Liver (tissue), 3 donors: Measurements from ENCODE around the gene ALG5.

Source experiments
- EGR1 ChIP-seq, 2 donors: IDR thresholded peaks; 2 replicates each; pipeline ENCODE4 v1.6.1; 2016 to 2018; ENCODE audit warnings: antibody characterized with exemption in 2 of 2, low read depth in 2 of 2
- GABPA ChIP-seq, 2 donors: IDR thresholded peaks in 1 of 2; conservative IDR thresholded peaks in 1 of 2; 2 replicates each; pipeline ENCODE4 v1.6.1; 2016; ENCODE audit warnings: antibody characterized with exemption in 2 of 2, mild to moderate bottlenecking in 1 of 2, moderate library complexity in 1 of 2
- NR2F2 ChIP-seq: IDR thresholded peaks from 2 replicates; pipeline ENCODE4 v1.6.1; 2016; ENCODE audit warnings: antibody characterized with exemption
- SP1 ChIP-seq: IDR thresholded peaks from 2 replicates; pipeline ENCODE4 v1.6.1; 2018; ENCODE audit warnings: antibody characterized with exemption, mild to moderate bottlenecking
- TAF1 ChIP-seq: conservative IDR thresholded peaks from 2 replicates; pipeline ENCODE4 v1.6.1; 2016; ENCODE audit warnings: antibody characterized with exemption, mild to moderate bottlenecking
- YY1 ChIP-seq: IDR thresholded peaks from 2 replicates; pipeline ENCODE4 v1.6.1; 2016; ENCODE audit warnings: antibody characterized with exemption, mild to moderate bottlenecking
- TF ChIP-seq, protein P1 (sequence below): fragments of 150-350 bp; IDR thresholded peaks from 2 replicates; pipeline ENCODE4 v1.5.1; 2017; ENCODE audit warnings: improper control_type of control experiment, low read depth, low read length; ENCODE audit not compliant: missing input control
- TF ChIP-seq, protein P2 (sequence below): IDR thresholded peaks from 2 replicates; pipeline ENCODE4 v1.6.1; 2016; ENCODE audit warnings: antibody characterized with exemption
- TF ChIP-seq, protein P3 (sequence below): IDR thresholded peaks from 2 replicates; pipeline ENCODE4 v1.6.1; 2016; ENCODE audit warnings: antibody characterized with exemption, mild to moderate bottlenecking
- TF ChIP-seq, protein P4 (sequence below): IDR thresholded peaks from 2 replicates; pipeline ENCODE4 v1.6.1; 2016; ENCODE audit warnings: antibody characterized with exemption
- TF ChIP-seq, protein P5 (sequence below): IDR thresholded peaks from 2 replicates; pipeline ENCODE4 v1.6.1; 2016; ENCODE audit warnings: antibody characterized with exemption
- donor health status: healthy.
- donor health status: healthy.

DNA sequence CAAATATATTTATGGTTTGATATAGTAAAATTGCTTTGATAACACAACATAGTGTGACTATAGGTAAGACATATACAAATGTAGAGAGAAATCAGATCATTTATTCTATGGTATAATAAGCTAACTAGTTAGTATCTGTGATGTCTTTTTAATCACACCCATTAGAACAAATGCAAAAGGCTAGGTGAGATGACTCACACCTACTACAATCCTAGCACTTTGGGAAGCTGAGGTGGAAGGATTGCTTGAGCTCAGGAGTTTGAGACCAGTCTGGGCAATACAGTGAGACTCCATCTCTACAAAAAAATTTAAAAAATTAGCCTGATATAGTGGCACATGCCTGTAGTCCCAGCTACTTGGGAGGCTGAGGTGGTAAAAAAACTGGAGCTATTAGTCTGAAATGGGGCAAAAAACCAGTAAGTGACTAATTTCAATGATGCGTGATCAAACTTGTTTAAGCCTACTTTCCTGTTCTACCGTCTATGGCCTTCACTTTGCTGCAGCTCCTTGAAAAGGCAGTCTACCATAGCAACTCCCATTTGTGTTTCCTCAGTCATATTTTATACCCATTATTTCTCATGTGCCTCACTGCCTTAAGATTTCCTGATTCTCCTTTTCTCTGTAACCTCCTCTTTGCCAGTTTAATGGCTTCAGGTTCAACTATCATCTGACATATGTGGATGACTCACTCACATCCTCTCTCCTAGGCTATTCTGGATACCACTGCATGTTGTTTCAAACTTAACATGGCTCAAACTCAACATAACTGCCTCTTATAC is 12.5 kb downstream of the ALG5 start:
- TF ChIP-seq EGR1 (IDR thresholded peaks at IDR 0.05; ENCODE audit: low read depth in 2 of 2) (no peak), TAF1 (no peak), SP1 (no peak), YY1 (no peak), GABPA (IDR thresholded peaks at IDR 0.05 in 1 of 2, conservative IDR thresholded peaks at IDR 0.05 in 1 of 2) (no peak), NR2F2 (no peak)
- TF ChIP-seq, protein P1, sequence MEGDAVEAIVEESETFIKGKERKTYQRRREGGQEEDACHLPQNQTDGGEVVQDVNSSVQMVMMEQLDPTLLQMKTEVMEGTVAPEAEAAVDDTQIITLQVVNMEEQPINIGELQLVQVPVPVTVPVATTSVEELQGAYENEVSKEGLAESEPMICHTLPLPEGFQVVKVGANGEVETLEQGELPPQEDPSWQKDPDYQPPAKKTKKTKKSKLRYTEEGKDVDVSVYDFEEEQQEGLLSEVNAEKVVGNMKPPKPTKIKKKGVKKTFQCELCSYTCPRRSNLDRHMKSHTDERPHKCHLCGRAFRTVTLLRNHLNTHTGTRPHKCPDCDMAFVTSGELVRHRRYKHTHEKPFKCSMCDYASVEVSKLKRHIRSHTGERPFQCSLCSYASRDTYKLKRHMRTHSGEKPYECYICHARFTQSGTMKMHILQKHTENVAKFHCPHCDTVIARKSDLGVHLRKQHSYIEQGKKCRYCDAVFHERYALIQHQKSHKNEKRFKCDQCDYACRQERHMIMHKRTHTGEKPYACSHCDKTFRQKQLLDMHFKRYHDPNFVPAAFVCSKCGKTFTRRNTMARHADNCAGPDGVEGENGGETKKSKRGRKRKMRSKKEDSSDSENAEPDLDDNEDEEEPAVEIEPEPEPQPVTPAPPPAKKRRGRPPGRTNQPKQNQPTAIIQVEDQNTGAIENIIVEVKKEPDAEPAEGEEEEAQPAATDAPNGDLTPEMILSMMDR: no peak
- TF ChIP-seq, protein P2, sequence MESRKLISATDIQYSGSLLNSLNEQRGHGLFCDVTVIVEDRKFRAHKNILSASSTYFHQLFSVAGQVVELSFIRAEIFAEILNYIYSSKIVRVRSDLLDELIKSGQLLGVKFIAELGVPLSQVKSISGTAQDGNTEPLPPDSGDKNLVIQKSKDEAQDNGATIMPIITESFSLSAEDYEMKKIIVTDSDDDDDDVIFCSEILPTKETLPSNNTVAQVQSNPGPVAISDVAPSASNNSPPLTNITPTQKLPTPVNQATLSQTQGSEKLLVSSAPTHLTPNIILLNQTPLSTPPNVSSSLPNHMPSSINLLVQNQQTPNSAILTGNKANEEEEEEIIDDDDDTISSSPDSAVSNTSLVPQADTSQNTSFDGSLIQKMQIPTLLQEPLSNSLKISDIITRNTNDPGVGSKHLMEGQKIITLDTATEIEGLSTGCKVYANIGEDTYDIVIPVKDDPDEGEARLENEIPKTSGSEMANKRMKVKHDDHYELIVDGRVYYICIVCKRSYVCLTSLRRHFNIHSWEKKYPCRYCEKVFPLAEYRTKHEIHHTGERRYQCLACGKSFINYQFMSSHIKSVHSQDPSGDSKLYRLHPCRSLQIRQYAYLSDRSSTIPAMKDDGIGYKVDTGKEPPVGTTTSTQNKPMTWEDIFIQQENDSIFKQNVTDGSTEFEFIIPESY: no peak
- TF ChIP-seq, protein P3, sequence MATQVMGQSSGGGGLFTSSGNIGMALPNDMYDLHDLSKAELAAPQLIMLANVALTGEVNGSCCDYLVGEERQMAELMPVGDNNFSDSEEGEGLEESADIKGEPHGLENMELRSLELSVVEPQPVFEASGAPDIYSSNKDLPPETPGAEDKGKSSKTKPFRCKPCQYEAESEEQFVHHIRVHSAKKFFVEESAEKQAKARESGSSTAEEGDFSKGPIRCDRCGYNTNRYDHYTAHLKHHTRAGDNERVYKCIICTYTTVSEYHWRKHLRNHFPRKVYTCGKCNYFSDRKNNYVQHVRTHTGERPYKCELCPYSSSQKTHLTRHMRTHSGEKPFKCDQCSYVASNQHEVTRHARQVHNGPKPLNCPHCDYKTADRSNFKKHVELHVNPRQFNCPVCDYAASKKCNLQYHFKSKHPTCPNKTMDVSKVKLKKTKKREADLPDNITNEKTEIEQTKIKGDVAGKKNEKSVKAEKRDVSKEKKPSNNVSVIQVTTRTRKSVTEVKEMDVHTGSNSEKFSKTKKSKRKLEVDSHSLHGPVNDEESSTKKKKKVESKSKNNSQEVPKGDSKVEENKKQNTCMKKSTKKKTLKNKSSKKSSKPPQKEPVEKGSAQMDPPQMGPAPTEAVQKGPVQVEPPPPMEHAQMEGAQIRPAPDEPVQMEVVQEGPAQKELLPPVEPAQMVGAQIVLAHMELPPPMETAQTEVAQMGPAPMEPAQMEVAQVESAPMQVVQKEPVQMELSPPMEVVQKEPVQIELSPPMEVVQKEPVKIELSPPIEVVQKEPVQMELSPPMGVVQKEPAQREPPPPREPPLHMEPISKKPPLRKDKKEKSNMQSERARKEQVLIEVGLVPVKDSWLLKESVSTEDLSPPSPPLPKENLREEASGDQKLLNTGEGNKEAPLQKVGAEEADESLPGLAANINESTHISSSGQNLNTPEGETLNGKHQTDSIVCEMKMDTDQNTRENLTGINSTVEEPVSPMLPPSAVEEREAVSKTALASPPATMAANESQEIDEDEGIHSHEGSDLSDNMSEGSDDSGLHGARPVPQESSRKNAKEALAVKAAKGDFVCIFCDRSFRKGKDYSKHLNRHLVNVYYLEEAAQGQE: no peak
- TF ChIP-seq, protein P4, sequence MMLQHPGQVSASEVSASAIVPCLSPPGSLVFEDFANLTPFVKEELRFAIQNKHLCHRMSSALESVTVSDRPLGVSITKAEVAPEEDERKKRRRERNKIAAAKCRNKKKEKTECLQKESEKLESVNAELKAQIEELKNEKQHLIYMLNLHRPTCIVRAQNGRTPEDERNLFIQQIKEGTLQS: no peak
- TF ChIP-seq, protein P5, sequence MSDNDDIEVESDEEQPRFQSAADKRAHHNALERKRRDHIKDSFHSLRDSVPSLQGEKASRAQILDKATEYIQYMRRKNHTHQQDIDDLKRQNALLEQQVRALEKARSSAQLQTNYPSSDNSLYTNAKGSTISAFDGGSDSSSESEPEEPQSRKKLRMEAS: no peak
